NT2/D1 (cell line): ENCODE results near the gene GAPDHS.

ENCODE experiments used
- SUZ12 ChIP-seq: IDR thresholded peaks from 2 replicates; pipeline ENCODE4 v1.6.1; 2011; ENCODE audit not compliant: insufficient read length, insufficient read depth; ENCODE audit errors: extremely low read depth
- YY1 ChIP-seq: IDR thresholded peaks from 2 replicates; pipeline ENCODE4 v1.6.1; 2011; ENCODE audit not compliant: insufficient read length, insufficient read depth
- ZNF274 ChIP-seq: IDR thresholded peaks from 2 replicates; pipeline ENCODE4 v1.6.1; 2011; ENCODE audit warnings: mild to moderate bottlenecking, low read depth, low read length

GRCh38 chr19:35531291-35531690 lies 2.0 kb upstream of the GAPDHS start:
- TF ChIP-seq ZNF274 (no peak), YY1 (no peak), SUZ12 (no peak)
